CD4-positive, alpha-beta T cell treated with Interleukin-6 for 4 hours (primary cell): ENCODE measurements around the gene SLC25A26.
"Not testable (repeated sequence)": the region's sequence is repeated elsewhere in the genome, so short reads cannot be mapped to it uniquely, and the experiment has no call there.

ENCODE experiments used
- DNase-seq: peaks from one replicate; pipeline ENCODE4 v3.0.0-alpha.2; 2020; ENCODE audit warnings: mixed read lengths

The SLC25A26 gene

DNA sequence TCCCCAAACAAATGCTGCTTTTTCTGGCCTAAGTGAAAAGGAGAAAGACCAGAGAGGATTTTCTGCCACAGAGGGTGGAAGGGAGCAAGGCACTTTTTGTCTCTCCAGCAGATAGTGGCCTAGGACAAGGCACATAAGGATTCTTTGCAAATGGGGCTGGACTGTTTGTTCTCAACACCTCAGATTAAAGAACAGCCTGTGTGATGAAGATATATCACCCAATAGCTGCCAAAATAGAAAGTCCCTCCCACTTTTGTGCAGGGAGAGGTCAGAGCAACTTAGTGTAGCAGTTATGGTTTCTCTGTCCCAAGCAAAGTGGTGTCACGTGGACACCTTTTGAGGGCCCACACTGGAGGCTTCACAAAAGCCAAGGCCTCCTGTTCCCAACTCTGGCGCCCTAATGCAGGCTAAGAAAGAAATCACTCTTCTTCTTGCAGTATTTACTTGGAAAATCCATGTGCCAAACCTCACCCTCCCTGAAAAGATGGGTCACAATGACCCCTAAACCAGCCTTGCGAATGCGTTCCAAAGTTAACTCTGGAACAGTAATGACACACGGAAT is 195.1 kb downstream of the SLC25A26 start:
- DNase-seq = no peak

DNA sequence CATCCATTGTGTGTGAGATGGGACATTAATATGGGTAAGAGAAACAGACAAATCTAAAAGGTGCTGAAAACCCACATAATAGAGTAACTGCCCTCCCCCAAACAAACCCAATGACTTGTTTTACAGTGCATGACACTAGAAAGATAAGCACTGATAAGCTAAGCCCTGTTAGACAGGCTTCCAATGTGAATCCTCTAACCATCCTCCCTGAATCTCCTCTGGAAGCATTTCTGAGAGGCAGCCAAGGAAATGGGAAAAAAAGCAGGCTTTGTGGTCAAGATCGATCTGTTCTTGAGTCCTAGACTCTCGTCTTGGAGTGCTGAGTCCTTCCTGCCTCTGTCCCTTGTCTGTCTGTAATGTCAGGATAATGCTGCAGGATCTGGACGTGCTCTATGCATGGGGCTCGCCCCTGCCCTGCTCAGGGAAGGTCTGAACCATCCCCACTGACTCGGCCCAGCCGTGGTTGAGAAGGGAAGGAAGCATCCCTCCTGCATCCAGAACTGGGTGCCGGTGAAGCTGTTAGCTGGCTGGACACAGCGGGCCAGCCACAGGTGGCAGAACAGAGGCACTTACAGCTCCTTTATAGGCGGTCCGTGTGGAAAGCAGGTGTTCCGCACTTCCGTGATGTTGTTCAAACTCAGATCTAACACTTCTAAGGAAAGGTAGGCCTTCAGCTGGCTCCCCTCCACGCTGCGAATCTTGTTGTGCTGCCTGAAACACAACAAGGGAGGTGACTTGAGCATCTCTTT is 195.9 kb downstream of the SLC25A26 start:
- DNase-seq = no peak

DNA sequence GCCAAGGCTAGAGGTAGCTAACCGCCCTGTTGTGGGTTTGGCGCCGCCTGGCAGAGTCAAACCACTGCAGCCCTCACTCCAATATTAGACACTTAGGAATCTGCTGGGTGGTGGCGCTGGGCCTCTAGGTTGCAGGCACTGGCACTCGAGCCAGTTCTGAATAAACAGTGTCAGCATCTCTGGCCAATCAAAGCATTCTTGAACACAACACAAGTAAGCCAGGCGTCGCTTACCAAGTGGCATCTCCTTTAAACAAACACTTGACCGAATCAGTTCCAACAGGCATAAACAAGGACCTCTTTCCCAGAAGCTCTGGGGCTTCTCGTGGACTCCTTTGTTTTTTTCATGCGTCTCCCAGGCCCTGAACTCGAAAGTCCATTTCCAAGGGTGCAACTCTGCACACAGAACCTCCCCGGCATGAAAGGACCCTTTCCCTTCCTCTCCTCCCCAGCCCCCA is 197.7 kb downstream of the SLC25A26 start:
- DNase-seq = no peak

DNA sequence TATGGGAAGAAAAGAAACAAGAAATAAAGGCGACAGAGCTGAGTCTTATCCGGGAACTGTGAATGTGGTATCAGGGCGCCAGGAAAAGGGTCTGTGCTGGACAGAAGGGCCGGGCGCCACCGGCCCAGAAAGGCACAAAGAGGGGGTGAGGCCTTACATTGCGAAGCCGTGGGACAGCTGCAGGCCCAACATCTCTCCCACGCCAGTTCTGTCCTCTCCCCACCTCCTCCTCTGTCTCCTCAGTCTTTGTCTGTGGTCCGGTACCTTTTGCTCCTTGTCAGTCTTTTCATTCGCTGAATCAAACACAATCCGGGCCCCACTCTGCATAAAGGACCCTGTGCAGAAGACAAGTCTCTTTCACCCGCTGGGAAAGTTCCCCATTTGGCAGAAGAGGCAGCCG is 198.2 kb downstream of the SLC25A26 start:
- no peak for DNase-seq

DNA sequence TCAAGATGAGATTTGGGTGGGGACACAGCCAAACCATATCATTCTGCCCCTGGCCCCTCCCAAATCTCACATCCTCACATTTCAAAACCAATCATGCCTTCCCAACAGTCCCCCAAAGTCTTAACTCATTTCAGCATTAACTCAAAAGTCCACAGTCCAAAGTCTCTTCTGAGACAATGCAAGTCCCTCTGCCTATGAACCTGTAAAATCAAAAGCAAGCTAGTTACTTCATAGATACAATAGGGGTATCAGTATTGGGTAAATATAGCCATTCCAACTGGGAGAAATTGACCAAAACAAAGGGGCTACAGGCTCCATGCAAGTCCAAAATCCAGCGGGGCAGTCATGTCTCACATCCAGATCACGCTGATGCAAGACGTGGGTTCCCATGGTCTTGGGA is 200.3 kb downstream of the SLC25A26 start:
- DNase-seq = not testable (repeated sequence)

DNA sequence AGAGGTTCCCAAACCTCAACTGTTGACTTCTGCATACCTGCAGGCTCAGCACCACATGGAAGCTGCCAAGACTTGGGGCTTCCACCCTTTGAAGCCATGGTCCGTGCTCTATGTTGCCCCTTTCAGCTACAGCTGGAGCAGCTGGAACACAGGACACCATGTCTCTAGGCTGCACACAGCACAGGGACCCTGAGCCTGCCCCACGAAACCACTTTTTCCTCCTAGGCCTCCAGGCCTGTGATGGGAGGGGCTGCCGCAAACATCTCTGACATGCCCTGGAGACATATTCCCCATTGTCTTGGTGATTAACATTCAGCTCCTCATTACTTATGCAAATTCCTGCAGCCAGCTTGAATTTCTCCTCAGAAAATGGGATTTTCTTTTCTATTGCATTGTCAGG is 201.1 kb downstream of the SLC25A26 start:
- DNase-seq = not testable (repeated sequence)

DNA sequence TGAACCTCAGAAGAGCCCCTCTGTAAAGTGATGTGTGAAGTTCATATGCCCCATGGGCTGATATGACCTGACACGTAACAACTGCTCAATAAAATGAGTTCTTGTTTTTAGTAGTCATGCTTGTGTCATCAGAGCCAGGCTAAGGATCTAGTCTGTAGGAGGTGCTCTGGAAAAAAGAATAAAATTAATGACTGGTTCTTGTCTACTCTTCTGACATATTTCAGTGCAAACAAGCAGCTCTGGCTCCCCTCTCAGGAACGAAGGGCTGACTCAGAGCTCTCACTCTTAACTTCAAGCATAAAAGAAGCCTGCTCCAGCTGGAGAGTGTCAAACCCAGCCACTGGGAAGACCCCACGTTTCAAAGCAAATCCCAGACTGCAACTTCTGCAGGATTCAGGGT is 203.0 kb downstream of the SLC25A26 start:
- no peak for DNase-seq

DNA sequence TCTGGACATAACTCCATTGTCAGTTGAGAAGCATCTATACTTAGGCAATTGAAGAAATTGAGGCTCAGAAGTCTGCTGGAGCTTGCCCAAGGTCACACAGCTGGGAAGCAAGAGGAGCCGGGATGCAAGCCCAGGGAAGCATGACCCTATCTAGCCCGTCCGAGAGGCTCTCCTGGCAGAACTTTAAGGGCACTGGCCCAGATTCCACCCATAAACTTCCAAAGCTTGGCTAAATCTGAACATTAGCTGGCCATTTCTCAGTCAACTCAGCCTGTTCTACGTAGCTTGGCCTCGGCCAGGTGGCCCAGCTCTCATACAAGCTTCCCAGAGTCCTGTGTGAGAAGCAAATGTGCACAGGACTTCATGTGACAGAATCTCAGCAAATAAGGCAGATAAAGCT is 204.2 kb downstream of the SLC25A26 start:
- no peak for DNase-seq

DNA sequence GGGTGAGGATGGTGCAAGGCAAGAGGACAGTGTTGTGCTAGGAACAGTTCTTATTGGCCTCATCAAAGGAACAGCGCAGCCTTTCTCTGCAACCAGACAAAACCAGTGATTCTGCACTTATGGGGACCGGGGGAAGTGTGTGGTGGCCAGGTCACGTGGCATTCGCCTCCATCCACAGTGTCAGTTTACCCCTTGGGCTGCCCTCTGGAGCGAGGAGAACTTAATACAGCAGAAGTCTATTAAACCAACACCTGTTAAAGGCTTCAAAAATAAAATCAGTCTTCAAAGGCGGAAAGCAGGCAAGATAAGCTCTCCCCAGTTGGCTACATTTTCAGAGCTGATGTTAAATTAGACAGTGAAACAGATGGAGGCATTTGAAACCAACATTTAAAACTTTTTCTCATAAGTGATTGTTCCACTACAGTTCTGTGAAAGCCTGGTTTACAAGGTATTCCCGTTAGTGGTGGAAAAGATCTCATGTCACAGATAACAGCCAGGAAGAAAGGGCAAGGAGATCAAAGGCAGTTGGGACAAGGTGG is 204.8 kb downstream of the SLC25A26 start:
- DNase-seq = no peak

DNA sequence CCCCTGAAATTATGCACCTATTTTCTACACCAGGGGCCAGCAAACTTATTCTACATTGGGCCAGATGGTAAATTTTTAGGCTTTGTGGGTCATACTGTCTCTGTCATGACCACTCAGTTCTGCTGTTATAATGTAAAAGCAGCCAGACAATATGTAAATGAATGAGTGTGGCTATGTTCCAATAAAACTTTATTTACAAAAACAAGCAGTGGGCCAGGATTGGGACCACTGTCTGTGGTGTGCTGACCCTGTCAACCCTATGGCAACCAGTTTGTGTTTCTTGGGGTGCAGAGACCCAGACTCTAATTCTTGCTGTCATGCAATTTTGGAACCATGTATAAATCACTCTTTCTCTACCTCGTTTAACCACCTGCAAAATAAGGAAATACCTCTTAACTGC is 205.3 kb downstream of the SLC25A26 start:
- DNase-seq = no peak

DNA sequence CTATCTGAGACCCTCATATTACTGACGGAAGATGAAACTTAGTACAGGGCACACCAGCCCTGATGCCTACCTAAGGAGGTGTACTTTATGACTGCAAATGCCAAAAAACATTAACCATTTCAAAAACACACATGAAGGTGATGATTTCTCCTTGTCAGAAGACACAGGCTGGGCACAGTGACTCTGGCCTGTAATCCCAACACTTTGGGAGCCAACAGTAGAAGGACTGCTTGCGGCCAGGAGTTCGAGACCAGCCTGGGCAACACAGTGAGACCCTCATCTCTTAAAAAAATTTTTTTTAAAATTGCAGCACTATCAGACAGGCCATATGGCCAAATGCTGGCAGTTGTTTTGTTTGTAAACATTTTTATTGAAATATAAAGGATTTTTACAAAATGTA is 206.6 kb downstream of the SLC25A26 start:
- no peak for DNase-seq

DNA sequence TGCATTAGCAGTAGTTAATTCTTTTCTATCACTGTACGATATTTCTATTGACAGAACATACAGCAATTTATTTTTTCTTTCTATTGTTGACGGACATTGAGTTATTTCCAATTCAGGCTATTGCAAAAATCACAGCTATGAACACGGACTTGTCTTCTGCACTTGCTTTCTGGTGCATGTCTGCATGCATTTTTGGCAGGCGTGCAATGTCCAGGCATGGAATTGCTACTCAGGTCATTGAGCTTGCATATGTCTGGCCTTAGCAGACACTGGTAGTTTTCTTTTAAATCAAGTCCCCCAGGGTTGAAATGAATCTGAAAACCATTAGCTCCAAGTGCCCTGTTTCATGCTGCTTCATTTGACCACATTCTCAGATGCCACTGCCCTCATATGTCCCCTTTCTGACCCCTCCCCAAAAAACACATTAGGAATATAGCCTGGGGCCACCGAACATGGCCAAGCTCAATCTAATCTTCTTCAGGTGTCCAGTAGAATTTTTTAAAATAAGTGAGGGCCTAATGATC is 207.2 kb downstream of the SLC25A26 start:
- DNase-seq = no peak
